22Rv1 (cell line): Measurements from ENCODE around the gene FAM76B.

Source experiments
- ZFX ChIP-seq: fragments of 450-650 bp; IDR thresholded peaks from 2 replicates; pipeline ENCODE4 v1.6.1; 2017; ENCODE audit warnings: antibody characterized with exemption, borderline replicate concordance
- TF ChIP-seq, protein P1 (sequence below): fragments of 450-650 bp; IDR thresholded peaks from 2 replicates; pipeline ENCODE4 v1.5.1; 2017; ENCODE audit warnings: mild to moderate bottlenecking

DNA sequence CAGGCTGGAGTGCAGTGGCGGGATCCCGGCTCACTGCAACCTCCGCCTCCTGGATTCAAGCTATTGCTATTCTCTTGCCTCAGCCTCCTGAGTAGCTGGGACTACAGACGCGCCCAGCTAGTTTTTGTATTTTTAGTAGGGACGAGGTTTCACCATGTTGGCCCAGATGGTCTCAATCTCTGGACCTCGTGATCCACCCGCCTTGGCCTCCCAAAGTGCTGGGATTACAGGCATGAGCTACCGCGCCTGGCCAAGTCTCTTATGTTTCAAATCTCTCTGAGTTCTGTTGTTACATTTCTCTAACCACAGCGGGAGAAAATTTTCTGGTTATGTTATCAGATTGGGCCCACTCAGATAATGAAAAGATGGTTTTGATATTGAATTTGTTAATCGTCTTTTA is 10.9 kb upstream of the FAM76B start:
- no peak for TF ChIP-seq ZFX
- TF ChIP-seq, protein P1, sequence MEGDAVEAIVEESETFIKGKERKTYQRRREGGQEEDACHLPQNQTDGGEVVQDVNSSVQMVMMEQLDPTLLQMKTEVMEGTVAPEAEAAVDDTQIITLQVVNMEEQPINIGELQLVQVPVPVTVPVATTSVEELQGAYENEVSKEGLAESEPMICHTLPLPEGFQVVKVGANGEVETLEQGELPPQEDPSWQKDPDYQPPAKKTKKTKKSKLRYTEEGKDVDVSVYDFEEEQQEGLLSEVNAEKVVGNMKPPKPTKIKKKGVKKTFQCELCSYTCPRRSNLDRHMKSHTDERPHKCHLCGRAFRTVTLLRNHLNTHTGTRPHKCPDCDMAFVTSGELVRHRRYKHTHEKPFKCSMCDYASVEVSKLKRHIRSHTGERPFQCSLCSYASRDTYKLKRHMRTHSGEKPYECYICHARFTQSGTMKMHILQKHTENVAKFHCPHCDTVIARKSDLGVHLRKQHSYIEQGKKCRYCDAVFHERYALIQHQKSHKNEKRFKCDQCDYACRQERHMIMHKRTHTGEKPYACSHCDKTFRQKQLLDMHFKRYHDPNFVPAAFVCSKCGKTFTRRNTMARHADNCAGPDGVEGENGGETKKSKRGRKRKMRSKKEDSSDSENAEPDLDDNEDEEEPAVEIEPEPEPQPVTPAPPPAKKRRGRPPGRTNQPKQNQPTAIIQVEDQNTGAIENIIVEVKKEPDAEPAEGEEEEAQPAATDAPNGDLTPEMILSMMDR: no peak
